Spleen (tissue), 7 donors: ENCODE data around the gene MRPL33.

Experiments used
- CTCF ChIP-seq, 11 experiments: fragments of 200-600 bp in 7 of 11; fragments of 450-650 bp in 4 of 11; sonication (generic) in 4 of 11; IDR thresholded peaks in 8 of 11; conservative IDR thresholded peaks in 3 of 11; 1 replicate in 7 of 11; 2 replicates in 4 of 11; pipeline versions ENCODE4 v1.4.0 to v1.8.0; 2016 to 2021; ENCODE audit warnings: antibody characterized with exemption in 11 of 11, inconsistent platforms in 4 of 11, mild to moderate bottlenecking in 1 of 11
- POLR2A ChIP-seq, 3 donors: fragments of 450-650 bp; IDR thresholded peaks; one replicate each; pipeline ENCODE4 v1.5.1; 2017; ENCODE audit warnings: antibody characterized with exemption in 3 of 3, mild to moderate bottlenecking in 1 of 3
- donor health status: DM: no; HTN: no; CAD: no; lungs with moderate emphysema.
- donor health status: DM: no; HTN: no; CAD: no.
- donor health status: DM: no; HTN: no; CAD: no.

- TF ChIP-seq CTCF (IDR thresholded peaks at IDR 0.05 in 8 of 11, conservative IDR thresholded peaks at IDR 0.05 in 3 of 11) (no peak), POLR2A (IDR thresholded peaks at IDR 0.05) (no peak)
Measured at GRCh38 chr2:27797841-27798240, 26.3 kb downstream of the MRPL33 start.
